ENCODE measurements around the gene GTPBP6.

The GTPBP6 gene

DNA sequence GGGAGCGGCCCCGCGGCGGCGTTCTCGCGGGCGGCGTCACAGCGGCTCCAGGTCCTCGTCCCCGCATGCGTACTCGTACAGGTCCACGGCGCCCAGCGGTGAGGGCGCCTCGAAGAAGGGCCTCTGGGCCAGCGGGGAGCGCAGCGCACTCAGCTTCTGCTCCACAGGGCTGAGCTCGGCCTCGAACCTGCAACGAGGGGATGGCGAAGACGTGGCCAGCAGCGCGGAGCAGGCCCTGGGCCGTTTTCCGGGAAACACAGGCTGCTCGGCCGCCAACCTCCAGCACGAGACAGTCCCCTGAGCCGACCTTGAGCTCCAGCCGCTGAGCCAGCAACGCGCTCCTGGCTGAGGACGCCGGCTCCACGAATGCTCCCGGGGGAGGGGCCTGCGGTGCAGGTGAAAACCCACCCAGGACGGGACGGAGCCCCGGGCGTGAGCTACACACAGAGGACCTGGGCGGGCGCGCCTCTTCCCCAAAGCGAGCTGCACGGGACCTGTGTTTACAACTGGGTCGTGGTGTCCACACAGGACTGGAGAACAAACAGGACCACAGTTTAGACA lies 15.8 kb upstream of the GTPBP6 start:
- H2BK15ac ChIP-seq (replicated peaks; ENCODE audit: low read depth), result no peak overlapping the region
- no peak overlapping the region for H3K4ac ChIP-seq (ENCODE audit: low read depth, low read length)
- no peak for DNase-seq
- H3K4me1 ChIP-seq (ENCODE audit: control insufficient read depth, low read depth, low read length), result no peaks in the 10 kb centered on the region
- no peak overlapping the region for H2BK5ac ChIP-seq (ENCODE audit: low read length)
- no peak overlapping the region for H4K8ac ChIP-seq (ENCODE audit: low read depth, low read length)
- H3K27ac ChIP-seq (ENCODE audit: low read depth, low read length), result no peak overlapping the region
- H3K18ac ChIP-seq (ENCODE audit: low read length), result no peak overlapping the region
- H3K9ac ChIP-seq (ENCODE audit: low read length), result no peak overlapping the region
- no peak overlapping the region for H3K56ac ChIP-seq (ENCODE audit: low read length)
- no peak overlapping the region for H3K4me3 ChIP-seq (ENCODE audit: low read length)
- H4K5ac ChIP-seq (ENCODE audit: low read length), result no peak overlapping the region
- no peak overlapping the region for H3K23ac ChIP-seq (ENCODE audit: low read length)
- H2AK5ac ChIP-seq (ENCODE audit: low read length), result no peak overlapping the region
- H3K79me2 ChIP-seq (ENCODE audit: control insufficient read depth, insufficient read depth, low read length), result no peaks in the 10 kb centered on the region
- H3K79me1 ChIP-seq (ENCODE audit: low read length), result no peaks in the 10 kb centered on the region
- peaks cover 1% of the 10 kb centered on the region for H3K36me3 ChIP-seq (ENCODE audit: control insufficient read depth, insufficient read depth, low read length)
- H3K27me3 ChIP-seq (ENCODE audit: insufficient read depth, low read length, poor library complexity), result no peaks in the 10 kb centered on the region
- no peak overlapping the region for H3K4me2 ChIP-seq (ENCODE audit: low read length)
- no peak overlapping the region for H2BK120ac ChIP-seq (ENCODE audit: low read depth, low read length)
- WGBS (ENCODE audit: extremely low coverage, insufficient coverage, low lambda C conversion rate), result no CpG with 5 or more reads among the region's 53 CpGs

DNA sequence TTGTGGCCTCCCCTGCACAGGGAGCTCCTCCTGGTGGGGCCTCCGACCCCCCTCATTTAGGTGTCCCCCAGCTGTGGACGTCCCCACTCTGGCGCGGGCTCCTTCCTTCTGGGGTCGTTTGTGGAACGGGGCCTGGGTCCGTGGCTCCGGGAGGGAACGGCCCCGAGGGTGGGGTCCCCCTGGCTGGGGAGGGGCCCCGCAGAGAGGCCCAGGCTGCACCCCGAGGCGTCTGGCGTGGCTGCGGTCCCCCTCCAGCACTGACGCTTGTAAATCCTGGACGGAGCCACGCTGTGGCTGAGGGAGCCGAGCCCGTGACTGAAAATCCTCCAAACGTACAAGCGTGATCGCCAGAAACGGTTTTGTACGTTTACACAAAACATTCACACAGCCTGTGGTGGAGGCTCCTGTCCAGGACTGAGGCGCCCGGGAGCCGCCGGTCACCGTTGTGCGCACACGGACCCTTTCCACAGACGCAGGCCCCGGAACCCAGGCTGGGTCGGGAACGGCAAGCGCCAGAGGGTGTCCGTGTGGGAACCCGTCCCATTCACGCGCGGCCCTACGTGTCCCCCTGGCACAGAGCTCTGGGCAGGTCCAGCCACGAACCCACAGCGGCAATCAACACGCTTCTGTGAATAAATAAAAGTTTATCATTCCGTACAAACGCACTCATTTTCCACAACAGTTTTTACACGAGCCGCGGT lies 15.2 kb upstream of the GTPBP6 start:
- Histone ChIP-seq H4K8ac (ENCODE audit: low read depth, low read length) (no peak overlapping the region), H3K56ac (ENCODE audit: low read length) (no peak overlapping the region), H3K79me2 (ENCODE audit: control insufficient read depth, insufficient read depth, low read length) (no peaks in the 10 kb centered on the region), H4K5ac (ENCODE audit: low read length) (no peak overlapping the region), H3K27me3 (ENCODE audit: insufficient read depth, low read length, poor library complexity) (no peaks in the 10 kb centered on the region), H3K4ac (ENCODE audit: low read depth, low read length) (no peak overlapping the region), H3K4me3 (ENCODE audit: low read length) (no peak overlapping the region), H3K36me3 (ENCODE audit: control insufficient read depth, insufficient read depth, low read length) (peaks cover 1% of the 10 kb centered on the region), H2BK15ac (replicated peaks; ENCODE audit: low read depth) (no peak overlapping the region), H2AK5ac (ENCODE audit: low read length) (no peak overlapping the region), H3K9ac (ENCODE audit: low read length) (no peak overlapping the region), H3K4me2 (ENCODE audit: low read length) (no peak overlapping the region), H3K18ac (ENCODE audit: low read length) (no peak overlapping the region), H2BK120ac (ENCODE audit: low read depth, low read length) (no peak overlapping the region), H2BK5ac (ENCODE audit: low read length) (no peak overlapping the region), H3K27ac (ENCODE audit: low read depth, low read length) (no peak overlapping the region), H3K23ac (ENCODE audit: low read length) (no peak overlapping the region), H3K4me1 (ENCODE audit: control insufficient read depth, low read depth, low read length) (no peaks in the 10 kb centered on the region), H3K79me1 (ENCODE audit: low read length) (no peaks in the 10 kb centered on the region)
- no CpG with 5 or more reads among the region's 51 CpGs for WGBS (ENCODE audit: extremely low coverage, insufficient coverage, low lambda C conversion rate)
- DNase-seq, result no peak

DNA sequence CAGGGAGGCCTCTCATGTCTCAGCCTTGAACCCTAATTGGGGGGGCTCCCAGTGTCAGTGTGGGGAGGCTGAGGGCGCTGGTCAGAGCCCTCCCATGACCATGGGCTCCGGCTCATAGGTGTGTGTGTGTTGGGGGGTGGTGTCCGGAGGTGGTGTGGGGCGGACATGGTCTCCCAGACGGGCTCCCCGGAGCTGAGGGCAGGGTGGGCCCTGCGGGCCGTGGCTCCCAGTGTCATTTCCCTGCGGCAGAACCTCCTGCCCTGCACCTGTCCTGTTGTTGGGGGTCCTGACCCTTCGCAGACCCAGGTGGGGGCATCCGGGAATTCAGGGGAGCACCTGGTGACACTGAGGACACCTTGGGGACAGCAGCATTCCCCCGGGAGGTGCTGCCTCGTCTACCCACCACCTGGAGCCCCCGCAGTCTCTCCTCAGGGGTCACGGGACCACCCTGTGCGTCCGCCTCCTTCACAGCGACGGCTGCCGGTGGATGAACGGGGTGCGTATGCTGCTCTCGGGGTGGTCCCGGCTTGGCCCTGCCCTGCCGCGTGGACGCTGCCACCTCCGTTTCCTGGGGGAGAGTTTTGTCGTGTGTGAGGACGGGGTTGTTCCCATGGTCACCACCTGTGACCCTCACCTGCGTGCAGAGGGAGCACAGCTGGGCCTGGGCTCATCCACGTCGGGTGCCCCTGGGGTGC lies 14.5 kb upstream of the GTPBP6 start:
- H3K36me3 ChIP-seq (ENCODE audit: control insufficient read depth, insufficient read depth, low read length), result peaks cover 1% of the 10 kb centered on the region
- no peak overlapping the region for H2BK15ac ChIP-seq (replicated peaks; ENCODE audit: low read depth)
- WGBS (ENCODE audit: extremely low coverage, insufficient coverage, low lambda C conversion rate), result no CpG with 5 or more reads among the region's 33 CpGs
- H3K9ac ChIP-seq (ENCODE audit: low read length), result no peak overlapping the region
- H3K56ac ChIP-seq (ENCODE audit: low read length), result no peak overlapping the region
- no peaks in the 10 kb centered on the region for H3K27me3 ChIP-seq (ENCODE audit: insufficient read depth, low read length, poor library complexity)
- no peak overlapping the region for H2AK5ac ChIP-seq (ENCODE audit: low read length)
- DNase-seq, result no peak
- no peak overlapping the region for H2BK5ac ChIP-seq (ENCODE audit: low read length)
- no peak overlapping the region for H3K4me2 ChIP-seq (ENCODE audit: low read length)
- no peaks in the 10 kb centered on the region for H3K79me2 ChIP-seq (ENCODE audit: control insufficient read depth, insufficient read depth, low read length)
- no peak overlapping the region for H4K8ac ChIP-seq (ENCODE audit: low read depth, low read length)
- no peaks in the 10 kb centered on the region for H3K79me1 ChIP-seq (ENCODE audit: low read length)
- H4K5ac ChIP-seq (ENCODE audit: low read length), result no peak overlapping the region
- no peak overlapping the region for H2BK120ac ChIP-seq (ENCODE audit: low read depth, low read length)
- H3K23ac ChIP-seq (ENCODE audit: low read length), result no peak overlapping the region
- no peak overlapping the region for H3K18ac ChIP-seq (ENCODE audit: low read length)
- H3K4ac ChIP-seq (ENCODE audit: low read depth, low read length), result no peak overlapping the region
- H3K4me3 ChIP-seq (ENCODE audit: low read length), result no peak overlapping the region
- H3K4me1 ChIP-seq (ENCODE audit: control insufficient read depth, low read depth, low read length), result no peaks in the 10 kb centered on the region
- H3K27ac ChIP-seq (ENCODE audit: low read depth, low read length), result no peak overlapping the region

DNA sequence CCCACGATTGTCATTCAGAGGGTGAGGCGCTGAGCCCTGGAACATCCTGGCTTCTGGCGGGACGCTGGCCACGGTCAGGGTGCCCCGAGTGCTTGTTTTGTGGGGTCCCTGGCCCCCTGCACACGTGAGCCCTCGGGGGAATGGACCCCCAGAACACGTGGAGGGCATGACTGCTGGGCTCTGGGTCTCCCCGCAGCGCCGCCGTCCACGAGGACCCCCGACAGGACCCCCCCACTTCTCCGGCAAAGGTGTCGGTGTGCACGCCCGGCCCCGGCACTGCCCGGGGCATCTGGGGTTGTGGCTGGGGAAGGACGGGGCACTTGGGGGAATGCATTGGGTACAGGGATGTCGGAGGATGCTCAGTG lies 13.9 kb upstream of the GTPBP6 start:
- H3K27me3 ChIP-seq (ENCODE audit: insufficient read depth, low read length, poor library complexity), result no peaks in the 10 kb centered on the region
- H3K4me1 ChIP-seq (ENCODE audit: control insufficient read depth, low read depth, low read length), result no peaks in the 10 kb centered on the region
- H2BK5ac ChIP-seq (ENCODE audit: low read length), result no peak overlapping the region
- H3K23ac ChIP-seq (ENCODE audit: low read length), result no peak overlapping the region
- WGBS (ENCODE audit: extremely low coverage, insufficient coverage, low lambda C conversion rate), result no CpG with 5 or more reads among the region's 23 CpGs
- DNase-seq, result no peak
- no peaks in the 10 kb centered on the region for H3K79me2 ChIP-seq (ENCODE audit: control insufficient read depth, insufficient read depth, low read length)
- H2BK15ac ChIP-seq (replicated peaks; ENCODE audit: low read depth), result no peak overlapping the region
- H4K8ac ChIP-seq (ENCODE audit: low read depth, low read length), result no peak overlapping the region
- peaks cover 1% of the 10 kb centered on the region for H3K36me3 ChIP-seq (ENCODE audit: control insufficient read depth, insufficient read depth, low read length)
- H3K79me1 ChIP-seq (ENCODE audit: low read length), result no peaks in the 10 kb centered on the region
- H2AK5ac ChIP-seq (ENCODE audit: low read length), result no peak overlapping the region
- no peak overlapping the region for H3K56ac ChIP-seq (ENCODE audit: low read length)
- H3K4me3 ChIP-seq (ENCODE audit: low read length), result no peak overlapping the region
- no peak overlapping the region for H4K5ac ChIP-seq (ENCODE audit: low read length)
- no peak overlapping the region for H3K4ac ChIP-seq (ENCODE audit: low read depth, low read length)
- no peak overlapping the region for H3K27ac ChIP-seq (ENCODE audit: low read depth, low read length)
- no peak overlapping the region for H3K18ac ChIP-seq (ENCODE audit: low read length)
- no peak overlapping the region for H2BK120ac ChIP-seq (ENCODE audit: low read depth, low read length)
- H3K4me2 ChIP-seq (ENCODE audit: low read length), result no peak overlapping the region
- H3K9ac ChIP-seq (ENCODE audit: low read length), result no peak overlapping the region

DNA sequence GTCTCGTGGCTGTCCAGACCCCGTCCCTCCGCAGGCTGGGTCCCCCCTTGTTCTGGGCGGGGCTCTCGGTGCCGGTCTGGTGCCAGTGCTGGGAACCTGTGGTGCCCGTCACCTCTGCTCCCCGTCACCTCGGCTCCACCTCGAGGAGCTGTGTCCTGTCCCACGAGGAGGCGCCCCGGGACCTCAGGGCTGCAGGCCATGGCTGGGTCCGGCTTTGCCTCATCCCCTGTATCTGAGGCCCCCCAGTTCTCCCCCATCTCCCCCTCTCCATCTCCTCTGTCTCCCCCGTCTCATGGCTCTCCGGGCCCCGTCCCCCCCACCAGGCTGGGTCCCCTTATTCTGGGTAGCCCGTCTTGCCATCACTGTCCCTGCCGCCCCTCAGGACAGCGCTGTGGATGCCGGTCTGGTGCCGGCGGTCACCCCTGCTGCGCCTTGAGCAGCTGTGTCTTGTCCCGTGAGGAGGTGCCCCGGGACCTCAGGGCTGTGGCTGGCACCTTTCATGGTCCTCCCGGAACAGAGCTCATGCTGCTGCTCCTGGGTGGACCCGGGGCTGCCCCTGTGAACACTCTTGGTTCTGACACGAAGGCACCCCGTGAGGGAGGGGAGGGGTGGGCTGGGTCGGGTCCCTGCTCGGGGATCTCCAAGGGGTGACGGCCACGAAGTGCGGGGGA lies 13.4 kb upstream of the GTPBP6 start:
- Histone ChIP-seq H3K4ac (ENCODE audit: low read depth, low read length) (no peak overlapping the region), H2BK15ac (replicated peaks; ENCODE audit: low read depth) (no peak overlapping the region), H2BK120ac (ENCODE audit: low read depth, low read length) (no peak overlapping the region), H3K9ac (ENCODE audit: low read length) (peak overlapping the region; percentile 48), H2BK5ac (ENCODE audit: low read length) (no peak overlapping the region), H3K79me1 (ENCODE audit: low read length) (no peaks in the 10 kb centered on the region), H3K56ac (ENCODE audit: low read length) (peak overlapping the region; percentile 70), H3K79me2 (ENCODE audit: control insufficient read depth, insufficient read depth, low read length) (no peaks in the 10 kb centered on the region), H4K5ac (ENCODE audit: low read length) (no peak overlapping the region), H3K4me2 (ENCODE audit: low read length) (no peak overlapping the region), H3K4me1 (ENCODE audit: control insufficient read depth, low read depth, low read length) (no peaks in the 10 kb centered on the region), H2AK5ac (ENCODE audit: low read length) (no peak overlapping the region), H3K36me3 (ENCODE audit: control insufficient read depth, insufficient read depth, low read length) (peaks cover 1% of the 10 kb centered on the region), H3K27me3 (ENCODE audit: insufficient read depth, low read length, poor library complexity) (no peaks in the 10 kb centered on the region), H3K18ac (ENCODE audit: low read length) (no peak overlapping the region), H3K27ac (ENCODE audit: low read depth, low read length) (no peak overlapping the region), H4K8ac (ENCODE audit: low read depth, low read length) (no peak overlapping the region), H3K4me3 (ENCODE audit: low read length) (no peak overlapping the region), H3K23ac (ENCODE audit: low read length) (no peak overlapping the region)
- no peak for DNase-seq
- no CpG with 5 or more reads among the region's 35 CpGs for WGBS (ENCODE audit: extremely low coverage, insufficient coverage, low lambda C conversion rate)
